Esophagus muscularis mucosa (tissue), 4 donors: ENCODE measurements around the gene NDUFA11. TPM values are rescaled to one million over a fixed set of nuclear protein-coding genes. Genes with fewer than 3 reads are reported as not detected.
"Not testable (repeated sequence)": the region's sequence is repeated elsewhere in the genome, so short reads cannot be mapped to it uniquely, and the experiment has no call there.

Source experiments
- DNase-seq: peaks from one replicate; pipeline ENCODE4 v3.0.0-alpha.2; 2017; ENCODE audit errors: extremely low spot score
- H3K27ac ChIP-seq, 4 donors: fragments of 200-600 bp; sonication (generic); replicated peaks in 1 of 4; 1 replicate in 3 of 4; 2 replicates in 1 of 4; pipeline ENCODE4 v1.5.1; 2016 to 2019; ENCODE audit warnings: mild to moderate bottlenecking in 1 of 4
- H3K27me3 ChIP-seq, 4 donors: fragments of 200-600 bp; sonication (generic); one replicate each; pipeline versions ENCODE4 v1.5.1 to v1.6.0; 2016 to 2019
- H3K36me3 ChIP-seq, 4 donors: fragments of 200-600 bp; sonication (generic); one replicate each; pipeline ENCODE4 v1.5.1; 2016 to 2019
- H3K4me1 ChIP-seq, 4 donors: fragments of 200-600 bp; sonication (generic); one replicate each; pipeline ENCODE4 v1.5.1; 2016 to 2019
- H3K4me3 ChIP-seq, 4 donors: fragments of 200-600 bp; sonication (generic); 1 replicate in 2 of 4; 2 replicates in 2 of 4; pipeline ENCODE4 v1.5.1; 2016 to 2019; ENCODE audit warnings: mild to moderate bottlenecking in 4 of 4, moderate library complexity in 1 of 4
- H3K9me3 ChIP-seq, 4 donors: fragments of 200-600 bp; sonication (generic); 1 replicate in 3 of 4; 2 replicates in 1 of 4; pipeline ENCODE4 v1.5.1; 2016 to 2019
- EP300 ChIP-seq: sonication (generic); formaldehyde crosslinking; IDR thresholded peaks from one replicate; pipeline ENCODE4 v1.6.1; 2017; ENCODE audit warnings: antibody characterized with exemption
- POLR2A ChIP-seq: fragments of 450-650 bp; IDR thresholded peaks from one replicate; pipeline ENCODE4 v1.6.1; 2017; ENCODE audit warnings: antibody characterized with exemption, moderate library complexity, mild to moderate bottlenecking, low read depth
- POLR2AphosphoS5 ChIP-seq, 2 donors: sonication (generic); formaldehyde crosslinking; IDR thresholded peaks; one replicate each; pipeline ENCODE4 v1.6.1; 2017; ENCODE audit warnings: antibody characterized with exemption in 2 of 2
- WGBS: methylation state at CpG from one replicate; pipeline ENCODE4 v1.1.5; 2018; 5-methylcytosine and 5-hydroxymethylcytosine counted together
- intact Hi-C: fragments of 100-400 bp; cut with DNase I; formaldehyde crosslinking; loops from one replicate; pipeline ENCODE4 v1.15.1; 2023
- total RNA-seq, 4 donors: library from RNA; depleted of rRNA; stranded (reverse); fragments of >200 nt; gene quantifications; one replicate each; pipeline versions ENCODE4 v1.1.0 to v1.2.1, GENCODE V29; 2016
- TF ChIP-seq, protein P1 (sequence below), 3 experiments: fragments of 200-600 bp in 2 of 3; fragments of 450-650 bp in 1 of 3; sonication (generic) in 2 of 3; IDR thresholded peaks; one replicate each; pipeline ENCODE4 v1.5.1; 2017 to 2019; ENCODE audit warnings: antibody characterized with exemption in 3 of 3, mild to moderate bottlenecking in 2 of 3, moderate library complexity in 1 of 3

Gene NDUFA11
- total RNA-seq, 4 donors from 2014 or later: 292 to 378 (median 314) TPM

DNA sequence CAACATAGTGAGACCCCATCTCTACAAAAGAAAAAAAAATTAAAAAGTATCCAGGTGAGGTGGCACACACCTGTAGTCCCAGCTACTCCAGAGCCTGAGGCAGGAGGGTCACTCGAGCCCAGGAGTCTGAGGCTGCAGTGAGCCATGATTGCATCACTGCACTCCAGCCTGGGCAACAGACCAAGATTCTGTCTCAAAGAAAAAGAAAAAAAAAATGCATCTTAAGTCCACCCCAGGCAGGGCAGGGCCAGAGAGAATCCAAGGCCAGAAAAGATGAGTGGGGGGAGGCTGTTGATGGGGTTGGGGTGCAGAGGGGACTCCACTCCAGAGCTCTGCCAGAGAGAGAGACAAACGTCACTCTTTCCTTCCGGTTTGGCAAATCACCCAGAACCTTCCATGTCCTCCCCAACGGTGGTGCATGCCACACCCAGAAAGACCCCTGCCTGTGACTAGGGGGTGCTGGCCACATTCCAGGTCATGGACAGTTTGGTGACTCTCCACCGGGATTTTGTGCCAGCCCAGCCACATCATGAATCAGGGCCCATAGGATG, 52.8 kb downstream of the NDUFA11 start:
- no peaks in the 10 kb centered on the region for H3K27me3 ChIP-seq
- H3K9me3 ChIP-seq: no peaks in the 10 kb centered on the region
- DNase-seq: no peak
- 11% methylated on average over 5 of the region's 5 CpGs for WGBS
- TF ChIP-seq, protein P1, sequence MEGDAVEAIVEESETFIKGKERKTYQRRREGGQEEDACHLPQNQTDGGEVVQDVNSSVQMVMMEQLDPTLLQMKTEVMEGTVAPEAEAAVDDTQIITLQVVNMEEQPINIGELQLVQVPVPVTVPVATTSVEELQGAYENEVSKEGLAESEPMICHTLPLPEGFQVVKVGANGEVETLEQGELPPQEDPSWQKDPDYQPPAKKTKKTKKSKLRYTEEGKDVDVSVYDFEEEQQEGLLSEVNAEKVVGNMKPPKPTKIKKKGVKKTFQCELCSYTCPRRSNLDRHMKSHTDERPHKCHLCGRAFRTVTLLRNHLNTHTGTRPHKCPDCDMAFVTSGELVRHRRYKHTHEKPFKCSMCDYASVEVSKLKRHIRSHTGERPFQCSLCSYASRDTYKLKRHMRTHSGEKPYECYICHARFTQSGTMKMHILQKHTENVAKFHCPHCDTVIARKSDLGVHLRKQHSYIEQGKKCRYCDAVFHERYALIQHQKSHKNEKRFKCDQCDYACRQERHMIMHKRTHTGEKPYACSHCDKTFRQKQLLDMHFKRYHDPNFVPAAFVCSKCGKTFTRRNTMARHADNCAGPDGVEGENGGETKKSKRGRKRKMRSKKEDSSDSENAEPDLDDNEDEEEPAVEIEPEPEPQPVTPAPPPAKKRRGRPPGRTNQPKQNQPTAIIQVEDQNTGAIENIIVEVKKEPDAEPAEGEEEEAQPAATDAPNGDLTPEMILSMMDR (IDR thresholded peaks at IDR 0.05): no peak
- TF ChIP-seq POLR2AphosphoS5 (IDR thresholded peaks at IDR 0.05): peak; percentile 41 to 54
- intact Hi-C loops: no loop called here
- peak overlapping the region in 1 of 4 donors; percentile 14 for H3K27ac ChIP-seq
- H3K4me3 ChIP-seq: no peak overlapping the region
- H3K4me1 ChIP-seq: peaks cover 0 to 15% (median 12%) of the 10 kb centered on the region in 4 donors
- H3K36me3 ChIP-seq: no peaks in the 10 kb centered on the region

DNA sequence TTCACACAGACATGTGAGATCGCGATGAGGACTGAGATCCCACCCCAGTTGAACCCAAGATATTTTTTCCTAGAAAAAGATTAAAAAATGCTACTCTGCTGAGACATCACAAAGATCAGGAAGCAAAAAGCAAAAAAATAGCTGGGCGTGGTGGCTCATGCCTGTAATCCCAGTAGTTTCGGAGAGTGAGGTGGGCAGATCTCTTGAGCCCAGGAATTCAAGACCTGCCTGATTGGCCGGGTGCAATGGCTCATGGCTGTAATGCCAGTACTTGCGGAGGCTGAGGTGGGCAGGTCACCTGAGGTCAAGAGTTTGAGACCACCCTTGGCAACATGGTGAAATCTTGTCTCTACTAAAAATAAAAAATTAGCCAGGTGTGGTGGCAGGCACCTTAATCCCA, 53.4 kb downstream of the NDUFA11 start:
- WGBS: 83% methylated on average over 6 of the region's 6 CpGs
- H3K36me3 ChIP-seq: no peaks in the 10 kb centered on the region
- intact Hi-C loops: no loop called here
- no peaks in the 10 kb centered on the region for H3K9me3 ChIP-seq
- H3K27ac ChIP-seq: no peak overlapping the region
- H3K4me1 ChIP-seq: peaks cover 0 to 15% (median 12%) of the 10 kb centered on the region in 4 donors
- TF ChIP-seq POLR2A: no peak
- TF ChIP-seq, protein P1 (IDR thresholded peaks at IDR 0.05): no peak
- no peak for TF ChIP-seq EP300
- no peak for TF ChIP-seq POLR2AphosphoS5 (IDR thresholded peaks at IDR 0.05)
- no peaks in the 10 kb centered on the region for H3K27me3 ChIP-seq
- no peak for DNase-seq
- no peak overlapping the region for H3K4me3 ChIP-seq

DNA sequence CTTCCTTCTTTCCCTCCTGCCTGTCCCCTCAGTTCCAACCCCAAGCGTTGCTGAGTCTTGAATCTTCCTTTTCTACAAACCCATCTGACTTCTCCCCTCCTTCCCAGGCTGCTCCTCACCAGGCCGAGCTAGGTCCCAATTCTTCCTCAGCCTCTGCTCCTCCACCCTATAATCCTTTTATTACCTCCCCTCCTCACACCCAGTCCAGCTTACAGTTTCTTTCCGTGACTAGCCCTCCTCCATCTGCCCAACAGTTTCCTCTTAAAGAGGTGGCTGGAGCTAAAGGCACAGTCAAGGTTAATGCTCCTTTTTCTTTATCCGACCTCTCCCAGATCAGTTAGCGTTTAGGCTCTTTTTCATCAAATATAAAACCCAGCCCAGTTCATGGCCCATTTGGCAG, 55.0 kb downstream of the NDUFA11 start:
- H3K36me3 ChIP-seq, H3K27ac ChIP-seq, DNase-seq, H3K27me3 ChIP-seq, intact Hi-C loops, H3K9me3 ChIP-seq, H3K4me3 ChIP-seq: not testable (repeated sequence)
- H3K4me1 ChIP-seq: peaks cover 0 to 15% (median 12%) of the 10 kb centered on the region in 4 donors
- WGBS: 84% methylated on average over 5 of the region's 5 CpGs

DNA sequence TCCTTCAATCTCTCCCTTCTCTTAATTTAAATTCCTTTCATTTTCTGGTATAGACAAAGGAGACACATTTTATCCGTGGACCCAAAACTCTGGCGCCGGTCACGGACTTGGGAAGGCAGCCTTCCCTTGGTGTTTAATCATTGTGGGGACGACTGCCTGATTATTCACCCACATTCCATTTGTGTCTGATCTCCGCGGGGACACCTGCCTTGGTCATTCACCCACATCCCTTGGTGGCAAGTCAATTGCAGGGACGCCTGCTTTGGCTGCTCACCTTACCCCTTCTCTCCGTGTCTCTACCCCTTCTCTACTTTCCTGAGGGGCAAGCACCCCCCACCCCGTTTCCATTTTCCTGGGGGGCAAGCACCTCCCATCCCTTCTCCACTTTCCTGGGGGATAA, 55.7 kb downstream of the NDUFA11 start:
- H3K27ac ChIP-seq, H3K36me3 ChIP-seq, intact Hi-C loops, H3K27me3 ChIP-seq, H3K4me3 ChIP-seq, H3K9me3 ChIP-seq, DNase-seq: not testable (repeated sequence)
- WGBS: 84% methylated on average over 10 of the region's 10 CpGs
- peaks cover 0 to 15% (median 12%) of the 10 kb centered on the region in 4 donors for H3K4me1 ChIP-seq

Other genes starting within 250 kb of the NDUFA11 start
- 10 to 100 TPM; 46.4 to 70.0 (median 59.3) TPM for gene MICOS13, start 223.3 kb downstream of the NDUFA11 start, total RNA-seq
- 10 to 100 TPM; 15.0 to 21.8 (median 17.8) TPM for gene HSD11B1L, start 222.8 kb downstream of the NDUFA11 start, total RNA-seq
- gene RPL36, start 213.5 kb downstream of the NDUFA11 start, total RNA-seq: 100 to 1,000 TPM; 461 to 719 (median 614) TPM
- 10 to 100 TPM; 49.0 to 70.4 (median 54.3) TPM for gene LONP1, start 183.6 kb downstream of the NDUFA11 start, total RNA-seq
- under 1 TPM in 1 of 4 donors, not detected in 3; 0.19 TPM for gene CATSPERD, start 183.2 kb downstream of the NDUFA11 start, total RNA-seq
- gene PRR22, start 119.0 kb downstream of the NDUFA11 start, total RNA-seq: 1 to 10 TPM in 2 of 4 donors, under 1 TPM in 2; 0.19 to 1.2 (median 1.0) TPM
- 10 to 100 TPM; 20.3 to 34.1 (median 27.3) TPM for gene DUS3L, start 112.6 kb downstream of the NDUFA11 start, total RNA-seq
- 10 to 100 TPM; 12.9 to 53.0 (median 29.5) TPM for gene NRTN, start 98.7 kb downstream of the NDUFA11 start, total RNA-seq
- under 1 TPM in 1 of 4 donors, not detected in 3; 0.17 TPM for gene FUT6, start 64.1 kb downstream of the NDUFA11 start, total RNA-seq
- under 1 TPM in 1 of 4 donors, not detected in 3; 0.57 TPM for gene FUT3, start 52.3 kb downstream of the NDUFA11 start, total RNA-seq
- not detected for gene FUT5, start 33.2 kb downstream of the NDUFA11 start, total RNA-seq
- gene VMAC, start 1.1 kb upstream of the NDUFA11 start, total RNA-seq: 10 to 100 TPM in 1 of 4 donors, 1 to 10 TPM in 3; 5.0 to 12.5 (median 7.6) TPM
- 10 to 100 TPM in 3 of 4 donors, 1 to 10 TPM in 1; 5.5 to 16.1 (median 15.2) TPM for gene CAPS, start 10.5 kb upstream of the NDUFA11 start, total RNA-seq
- 100 to 1,000 TPM in 2 of 4 donors, 10 to 100 TPM in 2; 92.2 to 127 (median 102) TPM for gene RANBP3, start 74.3 kb upstream of the NDUFA11 start, total RNA-seq
- gene RFX2, start 206.7 kb upstream of the NDUFA11 start, total RNA-seq: 10 to 100 TPM; 25.5 to 49.9 (median 32.8) TPM
- gene ACSBG2, start 231.9 kb upstream of the NDUFA11 start, total RNA-seq: under 1 TPM; 0.42 to 0.86 (median 0.60) TPM